ENCODE measurements around the gene NMBR.

- TF ChIP-seq CTCF (IDR thresholded peaks at IDR 0.05; ENCODE audit: low read depth, low read length) (no peak), POLR2A (IDR thresholded peaks at IDR 0.05; ENCODE audit: extremely low read depth, insufficient read length) (no peak), MYC (IDR thresholded peaks at IDR 0.05; ENCODE audit: low read depth, low read length) (no peak)
- TF ChIP-seq, protein P1, sequence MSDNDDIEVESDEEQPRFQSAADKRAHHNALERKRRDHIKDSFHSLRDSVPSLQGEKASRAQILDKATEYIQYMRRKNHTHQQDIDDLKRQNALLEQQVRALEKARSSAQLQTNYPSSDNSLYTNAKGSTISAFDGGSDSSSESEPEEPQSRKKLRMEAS (IDR thresholded peaks at IDR 0.05; ENCODE audit: low read depth, low read length) = no peak
These were observed 25.8 kb upstream of the NMBR start for GRCh38 chr6:142172758-142173157.

Data from NB4 (cell line).